ENCODE measurements around the gene PIK3C2G. TPM values are rescaled to one million over a fixed set of nuclear protein-coding genes. Genes with fewer than 3 reads are reported as not detected.

The PIK3C2G gene
- total and polyA plus RNA-seq, 10 of the 15 experiments (the other 5 are each of a cell fraction or from before 2014, with no cell fraction given), result not detected

- Histone ChIP-seq H3K4me2 (ENCODE audit: control insufficient read depth, insufficient read depth) (no peak overlapping the region), H3K27ac (ENCODE audit: control insufficient read depth, insufficient read depth) (no peak overlapping the region), H3K79me2 (ENCODE audit: control insufficient read depth, insufficient read depth, low read length) (no peaks in the 10 kb centered on the region), H3K9ac (ENCODE audit: control insufficient read depth, insufficient read depth, low read length) (no peak overlapping the region), H4K20me1 (ENCODE audit: control insufficient read depth, insufficient read depth) (no peaks in the 10 kb centered on the region), H3K36me3 (ENCODE audit: control insufficient read depth in 2 of 2, insufficient read depth in 2 of 2, low read length in 1 of 2) (no peaks in the 10 kb centered on the region), H3K27me3 (replicated peaks in 1 of 2; ENCODE audit: control insufficient read depth in 2 of 2, insufficient read depth in 2 of 2, low read length in 1 of 2) (no peaks in the 10 kb centered on the region), H2AFZ (ENCODE audit: control insufficient read depth, low read depth, low read length) (no peak overlapping the region), H3K9me3 (replicated peaks; ENCODE audit: control insufficient read depth, insufficient read depth, low read length) (no peaks in the 10 kb centered on the region), H3K4me1 (ENCODE audit: control insufficient read depth, insufficient read depth, low read length) (no peaks in the 10 kb centered on the region), H3K4me3 (no peak overlapping the region)
- ChIA-PET RAD21 (ENCODE audit: unreplicated experiment) (interaction anchor here (0.6 kb wide), 2 partner anchors 754 to 866 kb away, joined by 3 read pairs; no protein-coding TSS in a partner anchor), POLR2A (no interaction called here), CTCF (no interaction called here), SMC1A (ENCODE audit: uncharacterized antibody, unreplicated experiment) (no interaction called here)
- BruUV-seq (replicated peaks), result no TSS peak
- DNase-seq (ENCODE audit: low read depth, low spot score) (no peak), ATAC-seq (no peak), FAIRE-seq (no peak)
- in situ Hi-C loops (cut with MboI) (loop anchor here (10.0 kb wide), 1 partner anchor 753 kb away; no protein-coding TSS in a partner anchor), intact Hi-C loops (cut with micrococcal nuclease; ENCODE audit: unreplicated experiment) (loop anchor here (10.0 kb wide), 1 partner anchor 213 kb away; no protein-coding TSS in a partner anchor)
- TF ChIP-seq ETV6 (conservative IDR thresholded peaks at IDR 0.05 in 1 of 2, IDR thresholded peaks at IDR 0.05 in 1 of 2; ENCODE audit: borderline replicate concordance in 1 of 2, low read depth in 1 of 2) (no peak), CBFB (IDR thresholded peaks at IDR 0.05; ENCODE audit: low read depth) (no peak), KDM1A (IDR thresholded peaks at IDR 0.05; ENCODE audit: borderline replicate concordance) (no peak), BMI1 (IDR thresholded peaks at IDR 0.05; ENCODE audit: borderline replicate concordance) (no peak), STAT1 (conservative IDR thresholded peaks at IDR 0.05) (no peak)
- TF ChIP-seq, protein P1, sequence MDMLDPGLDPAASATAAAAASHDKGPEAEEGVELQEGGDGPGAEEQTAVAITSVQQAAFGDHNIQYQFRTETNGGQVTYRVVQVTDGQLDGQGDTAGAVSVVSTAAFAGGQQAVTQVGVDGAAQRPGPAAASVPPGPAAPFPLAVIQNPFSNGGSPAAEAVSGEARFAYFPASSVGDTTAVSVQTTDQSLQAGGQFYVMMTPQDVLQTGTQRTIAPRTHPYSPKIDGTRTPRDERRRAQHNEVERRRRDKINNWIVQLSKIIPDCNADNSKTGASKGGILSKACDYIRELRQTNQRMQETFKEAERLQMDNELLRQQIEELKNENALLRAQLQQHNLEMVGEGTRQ (IDR thresholded peaks at IDR 0.05; ENCODE audit: borderline replicate concordance, low read depth, low read length), result no peak
Observed at GRCh38 chr12:18432206-18432605, 170.9 kb downstream of the PIK3C2G start.

GRCh38 chr12:18436170-18436569, 174.9 kb downstream of the PIK3C2G start:
- ChIA-PET POLR2A (no interaction called here), CTCF (interaction anchor here (0.6 kb wide), 1 partner anchor 367 kb away, joined by 4 read pairs; no protein-coding TSS in a partner anchor), SMC1A (ENCODE audit: uncharacterized antibody, unreplicated experiment) (no interaction called here), RAD21 (ENCODE audit: unreplicated experiment) (no interaction called here)
- no peak overlapping the region for H2AFZ ChIP-seq (ENCODE audit: control insufficient read depth, low read depth, low read length)
- ATAC-seq, result no peak
- no peak overlapping the region for H3K9ac ChIP-seq (ENCODE audit: control insufficient read depth, insufficient read depth, low read length)
- H3K4me1 ChIP-seq (ENCODE audit: control insufficient read depth, insufficient read depth, low read length), result no peaks in the 10 kb centered on the region
- H3K9me3 ChIP-seq (replicated peaks; ENCODE audit: control insufficient read depth, insufficient read depth, low read length), result no peaks in the 10 kb centered on the region
- in situ Hi-C loops (cut with MboI) (loop anchor here (10.0 kb wide), 1 partner anchor 749 kb away; no protein-coding TSS in a partner anchor), intact Hi-C loops (cut with micrococcal nuclease; ENCODE audit: unreplicated experiment) (loop anchor here (10.0 kb wide), 1 partner anchor 209 kb away; no protein-coding TSS in a partner anchor)
- H4K20me1 ChIP-seq (ENCODE audit: control insufficient read depth, insufficient read depth), result no peaks in the 10 kb centered on the region
- no peak overlapping the region for H3K4me3 ChIP-seq
- H3K27me3 ChIP-seq (replicated peaks in 1 of 2; ENCODE audit: control insufficient read depth in 2 of 2, insufficient read depth in 2 of 2, low read length in 1 of 2), result no peaks in the 10 kb centered on the region
- no peaks in the 10 kb centered on the region for H3K36me3 ChIP-seq (ENCODE audit: control insufficient read depth in 2 of 2, insufficient read depth in 2 of 2, low read length in 1 of 2)
- FAIRE-seq, result no peak
- no peak for DNase-seq (ENCODE audit: low read depth, low spot score)
- no peak overlapping the region for H3K4me2 ChIP-seq (ENCODE audit: control insufficient read depth, insufficient read depth)
- no peak overlapping the region for H3K27ac ChIP-seq (ENCODE audit: control insufficient read depth, insufficient read depth)
- H3K79me2 ChIP-seq (ENCODE audit: control insufficient read depth, insufficient read depth, low read length), result no peaks in the 10 kb centered on the region
- BruUV-seq (replicated peaks), result no TSS peak
- TF ChIP-seq, protein P2, sequence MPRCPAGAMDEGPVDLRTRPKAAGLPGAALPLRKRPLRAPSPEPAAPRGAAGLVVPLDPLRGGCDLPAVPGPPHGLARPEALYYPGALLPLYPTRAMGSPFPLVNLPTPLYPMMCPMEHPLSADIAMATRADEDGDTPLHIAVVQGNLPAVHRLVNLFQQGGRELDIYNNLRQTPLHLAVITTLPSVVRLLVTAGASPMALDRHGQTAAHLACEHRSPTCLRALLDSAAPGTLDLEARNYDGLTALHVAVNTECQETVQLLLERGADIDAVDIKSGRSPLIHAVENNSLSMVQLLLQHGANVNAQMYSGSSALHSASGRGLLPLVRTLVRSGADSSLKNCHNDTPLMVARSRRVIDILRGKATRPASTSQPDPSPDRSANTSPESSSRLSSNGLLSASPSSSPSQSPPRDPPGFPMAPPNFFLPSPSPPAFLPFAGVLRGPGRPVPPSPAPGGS (IDR thresholded peaks at IDR 0.05; ENCODE audit: borderline replicate concordance, insufficient read depth, low read depth, low read length, poor library complexity, severe bottlenecking), result no peak
- TF ChIP-seq ZNF217 (IDR thresholded peaks at IDR 0.05) (no peak), POLR2AphosphoS5 (IDR thresholded peaks at IDR 0.05; ENCODE audit: low read length) (no peak), RBBP5 (conservative IDR thresholded peaks at IDR 0.05) (no peak), ZNF592 (IDR thresholded peaks at IDR 0.05) (no peak), MTA2 (IDR thresholded peaks at IDR 0.05; ENCODE audit: low read depth) (no peak), POLR2A (IDR thresholded peaks at IDR 0.05; ENCODE audit: low read depth, low read length) (no peak)

Data from GM12878 (cell line).